IPS DF 4.7 (cell line): ENCODE measurements around the gene UAP1L1.
"Not testable (repeated sequence)": the region's sequence is repeated elsewhere in the genome, so short reads cannot be mapped to it uniquely, and the experiment has no call there.

Experiments used
- DNase-seq: peaks from one replicate; pipeline ENCODE4 v3.0.0-alpha.2; 2013; ENCODE audit warnings: low spot score; ENCODE audit errors: extremely low read depth

Gene UAP1L1

GRCh38 chr9:137077010-137077747 lies at the start of gene UAP1L1:
Gene UAP1L1 (plus strand): TSS chr9:137077517. CDS start chr9:137077533, 16 bp downstream.
- DNase-seq: no peak

GRCh38 chr9:137028263-137029057 lies 48.9 kb upstream of the UAP1L1 start:
- no peak for DNase-seq

- DNase-seq: no peak
Measured at GRCh38 chr9:137029058-137029936, 48.0 kb upstream of the UAP1L1 start.

- no peak for DNase-seq
Measured at GRCh38 chr9:137030006-137030405, 47.3 kb upstream of the UAP1L1 start.

GRCh38 chr9:137030538-137031527 lies 46.5 kb upstream of the UAP1L1 start:
- DNase-seq: no peak

- DNase-seq: no peak
Measured at GRCh38 chr9:137031904-137032640, 45.2 kb upstream of the UAP1L1 start, which contains the start of gene FUT7. Gene FUT7 (minus strand): TSS chr9:137032088. CDS start chr9:137031991, 97 bp downstream.

GRCh38 chr9:137032858-137033257 lies 44.5 kb upstream of the UAP1L1 start:
- DNase-seq: no peak

- DNase-seq: not testable (repeated sequence)
Measured at GRCh38 chr9:137033481-137033880, 43.8 kb upstream of the UAP1L1 start.

- DNase-seq: no peak
Measured at GRCh38 chr9:137034039-137034708, 43.1 kb upstream of the UAP1L1 start.

GRCh38 chr9:137034709-137035506 lies 42.4 kb upstream of the UAP1L1 start:
- DNase-seq: no peak

GRCh38 chr9:137035507-137035834 lies 41.8 kb upstream of the UAP1L1 start:
- no peak for DNase-seq

GRCh38 chr9:137035937-137036336 lies 41.4 kb upstream of the UAP1L1 start:
- no peak for DNase-seq

- DNase-seq: no peak
Measured at GRCh38 chr9:137037035-137037434, 40.3 kb upstream of the UAP1L1 start.

GRCh38 chr9:137037483-137037882 lies 39.8 kb upstream of the UAP1L1 start:
- no peak for DNase-seq

- DNase-seq: no peak
Measured at GRCh38 chr9:137038916-137039315, 38.4 kb upstream of the UAP1L1 start.

- no peak for DNase-seq
Measured at GRCh38 chr9:137039611-137040366, 37.5 kb upstream of the UAP1L1 start.

GRCh38 chr9:137040568-137040967 lies 36.7 kb upstream of the UAP1L1 start:
- no peak for DNase-seq

GRCh38 chr9:137041124-137041523 lies 36.2 kb upstream of the UAP1L1 start:
- DNase-seq: no peak
